Heart left ventricle (tissue), 13 donors: ENCODE measurements around the gene CENPM.

ENCODE experiments used
- POLR2A ChIP-seq, 2 donors: fragments of 450-650 bp; IDR thresholded peaks; one replicate each; pipeline ENCODE4 v1.6.1; 2017; ENCODE audit warnings: antibody characterized with exemption in 2 of 2, mild to moderate bottlenecking in 2 of 2, moderate library complexity in 2 of 2
- TF ChIP-seq, protein P1 (sequence below), 12 donors: fragments of 200-600 bp; sonication (generic) in 4 of 12; IDR thresholded peaks; one replicate each; pipeline versions ENCODE4 v1.5.0 to v1.8.0; 2018 to 2022; ENCODE audit warnings: antibody characterized with exemption in 12 of 12, mild to moderate bottlenecking in 5 of 12
- donor health status: ischemic (EF 13 %, LVEDD 7.1; RV severe dilation, severe dysfunction).
- donor health status: DM: no; HTN: yes; CAD: no.
- donor health status: DM: no; HTN: no; CAD: no.
- donor health status: ischemic (EF 25% LVEDD 6.9; RV normal size, moderate dysfunction).
- donor health status: ischemic (EF 25% LVEDD 5.7; RV mildly dilated, moderate dysfunction).
- donor health status: ischemic (EF 35%, LVEDD 5.7; RV mildly dilated, moderate dysfunction).
- donor health status: nonischemic (EF 11% LVEDD 7.7; RV severe dilation, severe dysfunction).
- donor health status: DM: yes; HTN: yes; CAD: no.
- donor health status: PGD.
- donor health status: ischemic (EF 29% LVEDD 5.4; RV normal size, mild dysfunction).
- donor health status: nonischemic (EF 23%, LVEDD 6.1; RV moderate dilation, normal function).

GRCh38 chr22:41931701-41932269, 15.2 kb downstream of the CENPM start:
- TF ChIP-seq, protein P1, sequence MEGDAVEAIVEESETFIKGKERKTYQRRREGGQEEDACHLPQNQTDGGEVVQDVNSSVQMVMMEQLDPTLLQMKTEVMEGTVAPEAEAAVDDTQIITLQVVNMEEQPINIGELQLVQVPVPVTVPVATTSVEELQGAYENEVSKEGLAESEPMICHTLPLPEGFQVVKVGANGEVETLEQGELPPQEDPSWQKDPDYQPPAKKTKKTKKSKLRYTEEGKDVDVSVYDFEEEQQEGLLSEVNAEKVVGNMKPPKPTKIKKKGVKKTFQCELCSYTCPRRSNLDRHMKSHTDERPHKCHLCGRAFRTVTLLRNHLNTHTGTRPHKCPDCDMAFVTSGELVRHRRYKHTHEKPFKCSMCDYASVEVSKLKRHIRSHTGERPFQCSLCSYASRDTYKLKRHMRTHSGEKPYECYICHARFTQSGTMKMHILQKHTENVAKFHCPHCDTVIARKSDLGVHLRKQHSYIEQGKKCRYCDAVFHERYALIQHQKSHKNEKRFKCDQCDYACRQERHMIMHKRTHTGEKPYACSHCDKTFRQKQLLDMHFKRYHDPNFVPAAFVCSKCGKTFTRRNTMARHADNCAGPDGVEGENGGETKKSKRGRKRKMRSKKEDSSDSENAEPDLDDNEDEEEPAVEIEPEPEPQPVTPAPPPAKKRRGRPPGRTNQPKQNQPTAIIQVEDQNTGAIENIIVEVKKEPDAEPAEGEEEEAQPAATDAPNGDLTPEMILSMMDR (IDR thresholded peaks at IDR 0.05) = no peak
- TF ChIP-seq POLR2A (IDR thresholded peaks at IDR 0.05) = no peak
